HCT116 (cell line): ENCODE data around the gene SPANXN3.

Source experiments
- CBX3 ChIP-seq: IDR thresholded peaks from 2 replicates; pipeline ENCODE4 v1.6.1; 2012; ENCODE audit warnings: low read depth
- CEBPB ChIP-seq: IDR thresholded peaks from 2 replicates; pipeline ENCODE4 v1.6.1; 2012; ENCODE audit warnings: low read depth
- CTCF ChIP-seq, 3 experiments: fragments of 200-600 bp in 1 of 3; sonication (generic) in 1 of 3; IDR thresholded peaks in 2 of 3; conservative IDR thresholded peaks in 1 of 3; 2 replicates each; pipeline ENCODE4 v1.5.1; 2012 to 2017; ENCODE audit warnings: low read depth in 2 of 3, low read length in 2 of 3, antibody characterized with exemption in 1 of 3, borderline replicate concordance in 1 of 3, control low read depth in 1 of 3, mild to moderate bottlenecking in 1 of 3, mixed read lengths in 1 of 3, mixed run types in 1 of 3, moderate library complexity in 1 of 3; ENCODE audit not compliant: insufficient read depth in 1 of 3
- ELF1 ChIP-seq: IDR thresholded peaks from 2 replicates; pipeline ENCODE4 v1.6.1; 2012; ENCODE audit warnings: low read depth, borderline replicate concordance
- JUND ChIP-seq: IDR thresholded peaks from 2 replicates; pipeline ENCODE4 v1.6.1; 2012
- POLR2A ChIP-seq: IDR thresholded peaks from 2 replicates; pipeline ENCODE4 v1.7.0; 2011; ENCODE audit warnings: borderline replicate concordance; ENCODE audit not compliant: insufficient read depth, insufficient read length; ENCODE audit errors: extremely low read depth
- RAD21 ChIP-seq: IDR thresholded peaks from 2 replicates; pipeline ENCODE4 v1.6.1; 2012; ENCODE audit warnings: low read depth, mild to moderate bottlenecking
- SIN3A ChIP-seq: IDR thresholded peaks from 2 replicates; pipeline ENCODE4 v1.6.1; 2012; ENCODE audit warnings: low read depth
- ZFX ChIP-seq: fragments of 450-650 bp; IDR thresholded peaks from 2 replicates; pipeline ENCODE4 v1.6.1; 2017
- TF ChIP-seq, protein P1 (sequence below): IDR thresholded peaks from 2 replicates; pipeline ENCODE4 v1.6.1; 2012

GRCh38 chrX:143536176-143536575, 18.9 kb upstream of the SPANXN3 start:
- TF ChIP-seq CBX3 (no peak), JUND (no peak), CTCF (IDR thresholded peaks at IDR 0.05 in 2 of 3, conservative IDR thresholded peaks at IDR 0.05 in 1 of 3; ENCODE audit: borderline replicate concordance in 1 of 3, insufficient read depth in 1 of 3, low read depth in 2 of 3, low read length in 2 of 3) (no peak), POLR2A (no peak), ZFX (no peak), CEBPB (no peak), RAD21 (no peak), ELF1 (no peak), SIN3A (no peak)
- TF ChIP-seq, protein P1, sequence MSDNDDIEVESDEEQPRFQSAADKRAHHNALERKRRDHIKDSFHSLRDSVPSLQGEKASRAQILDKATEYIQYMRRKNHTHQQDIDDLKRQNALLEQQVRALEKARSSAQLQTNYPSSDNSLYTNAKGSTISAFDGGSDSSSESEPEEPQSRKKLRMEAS, result no peak
